Measurements from ENCODE around the gene WDR18. TPM values are rescaled to one million over a fixed set of nuclear protein-coding genes. Genes with fewer than 3 reads are reported as not detected.

WDR18 gene
- total and polyA plus RNA-seq, 2 of the 4 experiments (the other 2 are of a cell fraction), result 37.1 to 56.9 TPM

- in situ Hi-C loops (cut with MboI; ENCODE audit: low sequenced_read_pairs), result no loop called here
- no peak for DNase-seq
Observed at GRCh38 chr19:1018393-1018792, 34.2 kb downstream of the WDR18 start.

More at GRCh38 chr19:1018393-1018792, 34.2 kb downstream of the WDR18 start:
- intact Hi-C loops (cut with micrococcal nuclease), result no loop called here
- H2AFZ ChIP-seq (replicated peaks; ENCODE audit: low read length, poor library complexity), result no peak overlapping the region
- no peak overlapping the region for H3K56ac ChIP-seq (ENCODE audit: extremely low read depth, insufficient read depth, low read length)
- peaks cover 0 to 56% of the 10 kb centered on the region in 2 experiments; a peak in 2 of 4 replicates for H3K79me1 ChIP-seq (ENCODE audit: low read depth in 1 of 2, low read length in 2 of 2)
- peaks cover 75% of the 10 kb centered on the region for H4K20me1 ChIP-seq (ENCODE audit: insufficient read depth, low read length)
- H2BK15ac ChIP-seq (ENCODE audit: low read depth, low read length), result no peak overlapping the region
- no peak overlapping the region for H3K4me2 ChIP-seq (ENCODE audit: low read depth, low read length)
- H4K8ac ChIP-seq (ENCODE audit: low read depth in 2 of 2, low read length in 2 of 2), result no peak overlapping the region
- no peak overlapping the region for H2BK20ac ChIP-seq (ENCODE audit: low read depth, low read length)
- H2AK5ac ChIP-seq (ENCODE audit: low read depth, low read length), result no peak overlapping the region
- H3K18ac ChIP-seq (ENCODE audit: low read depth, low read length), result no peak overlapping the region
- H3K9me1 ChIP-seq (ENCODE audit: insufficient read depth, low read length), result peaks cover 9% of the 10 kb centered on the region; the same call in 1 of the 2 replicates
- 0 out of 2 replicates have a peak overlapping the region, but pooled peaks have one; percentile 37 for H3K23ac ChIP-seq (ENCODE audit: low read depth, low read length)
- no peak overlapping the region for H2BK5ac ChIP-seq (ENCODE audit: low read depth, low read length, poor library complexity, severe bottlenecking)
- H3K4ac ChIP-seq (ENCODE audit: low read depth, low read length), result no peak overlapping the region; the same call in 1 of the 2 replicates
- ATAC-seq (ENCODE audit: low read depth), result no peak
- TF ChIP-seq RCOR1 (IDR thresholded peaks at IDR 0.05; ENCODE audit: insufficient replicate concordance, low read length) (no peak), CEBPB (IDR thresholded peaks at IDR 0.05; ENCODE audit: low read depth, low read length) (no peak), USF2 (IDR thresholded peaks at IDR 0.05; ENCODE audit: low read depth, low read length) (no peak), RFX5 (IDR thresholded peaks at IDR 0.05; ENCODE audit: low read depth, low read length) (no peak), MAFK (IDR thresholded peaks at IDR 0.05; ENCODE audit: low read depth, low read length) (no peak), NFE2L2 (IDR thresholded peaks at IDR 0.05; ENCODE audit: low read depth, low read length) (no peak), CTCF (conservative IDR thresholded peaks at IDR 0.05; ENCODE audit: low read depth, low read length) (no peak), BHLHE40 (IDR thresholded peaks at IDR 0.05; ENCODE audit: low read depth, low read length) (no peak), RAD21 (IDR thresholded peaks at IDR 0.05; ENCODE audit: low read length) (no peak), FOS (IDR thresholded peaks at IDR 0.05; ENCODE audit: low read depth, low read length) (no peak), MAZ (IDR thresholded peaks at IDR 0.05; ENCODE audit: borderline replicate concordance, low read depth, low read length) (no peak)
- BruUV-seq (replicated peaks), result no TSS peak
- peaks cover 33% of the 10 kb centered on the region for H3K4me1 ChIP-seq (ENCODE audit: control insufficient read depth, insufficient read depth, low read length)
- no peaks in the 10 kb centered on the region for H3K9me3 ChIP-seq (ENCODE audit: control insufficient read depth, insufficient read depth, low read length)
- H3K9ac ChIP-seq (ENCODE audit: low read depth, low read length), result 0 out of 2 replicates have a peak overlapping the region, but pooled peaks have one; percentile 7
- H3K27me3 ChIP-seq (ENCODE audit: control insufficient read depth, insufficient read depth, low read length), result no peaks in the 10 kb centered on the region
- H4K91ac ChIP-seq (ENCODE audit: insufficient read depth, low read depth, low read length), result no peak overlapping the region
- H3K14ac ChIP-seq (replicated peaks; ENCODE audit: low read depth, low read length), result no peak overlapping the region
- no peak overlapping the region for H2AK9ac ChIP-seq (replicated peaks; ENCODE audit: low read depth, low read length, poor library complexity)
- dilution Hi-C loops (cut with HindIII; ENCODE audit: low sequenced_read_pairs, unreplicated experiment), result no loop called here
- no peak overlapping the region for H4K5ac ChIP-seq (ENCODE audit: low read depth, low read length)
- H2BK120ac ChIP-seq (ENCODE audit: low read depth, low read length), result no peak overlapping the region
- peaks cover 6% of the 10 kb centered on the region; the same call in 1 of the 2 replicates for H3K36me3 ChIP-seq (ENCODE audit: control insufficient read depth, insufficient read depth, low read length)
- no peak overlapping the region for H3K4me3 ChIP-seq (ENCODE audit: insufficient read depth, low read depth, low read length)
- POLR2A ChIA-PET (ENCODE audit: unreplicated experiment), result interaction anchor here (1.4 kb wide), 1 partner anchor 9 kb away, joined by 5 read pairs; no protein-coding TSS in a partner anchor
- CTCF ChIA-PET, result interaction anchor here (1.0 kb wide), 1 partner anchor 18 kb away, joined by 3 read pairs; the partner anchor contains the start of gene GRIN3B
- H3K27ac ChIP-seq (ENCODE audit: insufficient read depth, low read length), result no peak overlapping the region
- 60% methylated on average over 1 of the region's 5 CpGs; no CpG with 5 or more reads in 1 of the 2 experiments for WGBS, 2 experiments (ENCODE audit: extremely low coverage in 2 of 2, insufficient read length in 1 of 2)
